GM19372 (cell line): Measurements from ENCODE around the gene ZNF618.

Source experiments
- ATAC-seq: cut with Tn5 transposase; IDR thresholded peaks from one replicate; pipeline ENCODE4 v1.9.1; 2021; ENCODE audit warnings: mild to moderate bottlenecking, low read depth, moderate library complexity; ENCODE audit not compliant: unreplicated experiment

ZNF618 gene

GRCh38 chr9:113882181-113882580, 6.1 kb downstream of the ZNF618 start:
- ATAC-seq = no peak

- no peak for ATAC-seq
Observed at GRCh38 chr9:113882636-113883164, 6.6 kb downstream of the ZNF618 start.

GRCh38 chr9:113885183-113886025, 9.3 kb downstream of the ZNF618 start:
- ATAC-seq = no peak

GRCh38 chr9:113886026-113886369, 9.9 kb downstream of the ZNF618 start:
- ATAC-seq = no peak

GRCh38 chr9:113886466-113886865, 10.4 kb downstream of the ZNF618 start:
- ATAC-seq = no peak

GRCh38 chr9:113886933-113887332, 10.8 kb downstream of the ZNF618 start:
- no peak for ATAC-seq

- no peak for ATAC-seq
Observed at GRCh38 chr9:113887436-113887835, 11.3 kb downstream of the ZNF618 start.

- ATAC-seq = no peak
Observed at GRCh38 chr9:113888336-113888735, 12.2 kb downstream of the ZNF618 start.

GRCh38 chr9:113888976-113889375, 12.9 kb downstream of the ZNF618 start:
- ATAC-seq = no peak

GRCh38 chr9:113890704-113891103, 14.6 kb downstream of the ZNF618 start:
- no peak for ATAC-seq

GRCh38 chr9:113892861-113893491, 16.9 kb downstream of the ZNF618 start:
- ATAC-seq = no peak

GRCh38 chr9:113894166-113894565, 18.1 kb downstream of the ZNF618 start:
- ATAC-seq = no peak

- ATAC-seq = no peak
Observed at GRCh38 chr9:113895526-113895925, 19.4 kb downstream of the ZNF618 start.

GRCh38 chr9:113896713-113897112, 20.6 kb downstream of the ZNF618 start:
- ATAC-seq = no peak

- ATAC-seq = no peak
Observed at GRCh38 chr9:113898151-113898550, 22.0 kb downstream of the ZNF618 start.

- no peak for ATAC-seq
Observed at GRCh38 chr9:113898596-113898995, 22.5 kb downstream of the ZNF618 start.

GRCh38 chr9:113899205-113899604, 23.1 kb downstream of the ZNF618 start:
- ATAC-seq = no peak

- ATAC-seq = no peak
Observed at GRCh38 chr9:113901221-113901688, 25.1 kb downstream of the ZNF618 start.

- ATAC-seq = no peak
Observed at GRCh38 chr9:113903514-113904077, 27.5 kb downstream of the ZNF618 start.

GRCh38 chr9:113906411-113907110, 30.5 kb downstream of the ZNF618 start:
- ATAC-seq = no peak

GRCh38 chr9:113907282-113907681, 31.2 kb downstream of the ZNF618 start:
- ATAC-seq = no peak
